HuH-7.5 (cell line): ENCODE data around the gene MAPRE3.
"Not testable (repeated sequence)": the region's sequence is repeated elsewhere in the genome, so short reads cannot be mapped to it uniquely, and the experiment has no call there.

Experiments used
- DNase-seq: peaks from one replicate; pipeline ENCODE4 v3.0.0; 2011; ENCODE audit warnings: low spot score

The MAPRE3 gene

GRCh38 chr2:26970244-26970927, at the start of gene MAPRE3:
Gene MAPRE3 (plus strand): TSS chr2:26970637. CDS start chr2:27022219, 51,582 bp downstream.
- DNase-seq, result peak; percentile 84

GRCh38 chr2:26921323-26921722, 49.1 kb upstream of the MAPRE3 start:
- DNase-seq, result no peak

- peak; percentile 68 for DNase-seq
Measured at GRCh38 chr2:26922405-26923188, 47.8 kb upstream of the MAPRE3 start.

GRCh38 chr2:26923189-26923466, 47.3 kb upstream of the MAPRE3 start:
- not testable (repeated sequence) for DNase-seq

DNA sequence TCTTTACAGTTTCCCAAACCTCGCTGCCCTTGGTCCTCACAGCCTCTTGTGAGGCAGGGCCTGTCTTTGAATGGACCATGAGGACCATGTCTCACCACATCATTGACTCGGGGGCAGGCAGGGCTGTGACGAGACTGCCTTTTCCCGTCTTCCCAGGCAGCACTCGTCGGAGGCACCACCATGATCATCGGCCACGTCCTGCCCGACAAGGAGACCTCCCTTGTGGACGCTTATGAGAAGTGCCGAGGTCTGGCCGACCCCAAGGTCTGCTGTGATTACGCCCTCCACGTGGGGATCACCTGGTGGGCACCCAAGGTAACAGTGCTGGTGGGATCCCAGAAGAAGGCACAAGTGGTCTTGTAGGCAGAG, 45.7 kb upstream of the MAPRE3 start:
- DNase-seq, result no peak

GRCh38 chr2:26925100-26925791, 45.2 kb upstream of the MAPRE3 start:
- peak; percentile 38 for DNase-seq

DNA sequence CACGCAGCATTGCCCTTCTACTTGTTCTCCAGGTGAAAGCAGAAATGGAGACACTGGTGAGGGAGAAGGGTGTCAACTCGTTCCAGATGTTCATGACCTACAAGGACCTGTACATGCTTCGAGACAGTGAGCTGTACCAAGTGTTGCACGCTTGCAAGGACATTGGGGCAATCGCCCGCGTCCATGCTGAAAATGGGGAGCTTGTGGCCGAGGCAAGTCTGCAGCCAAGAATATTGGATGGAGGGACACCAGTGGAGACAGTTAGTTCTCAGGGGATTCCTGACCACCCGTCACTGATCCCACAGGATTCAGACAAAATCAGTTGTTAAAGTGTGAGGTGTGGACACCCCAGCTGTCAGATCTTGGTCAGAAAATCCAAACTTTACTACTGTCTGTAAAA, 43.2 kb upstream of the MAPRE3 start:
- no peak for DNase-seq

DNA sequence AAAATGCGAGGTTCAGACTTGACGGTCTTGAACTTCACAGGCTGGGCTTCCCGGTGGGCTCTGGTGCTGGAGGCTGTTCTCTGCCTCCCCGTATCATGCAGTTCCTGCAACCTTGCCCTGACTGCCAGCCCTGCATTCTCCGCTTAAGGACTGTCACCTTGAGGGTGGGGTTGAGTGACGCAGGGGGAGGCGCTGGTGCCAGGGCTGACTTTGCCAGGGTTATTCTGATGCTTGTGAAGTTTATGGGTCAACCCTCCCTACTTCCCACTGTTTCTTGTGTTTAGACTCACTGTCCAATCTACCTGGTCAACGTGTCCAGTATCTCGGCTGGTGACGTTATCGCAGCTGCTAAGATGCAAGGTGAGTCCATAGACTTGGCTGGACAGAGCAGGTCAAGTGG, 37.5 kb upstream of the MAPRE3 start:
- DNase-seq, result no peak

DNA sequence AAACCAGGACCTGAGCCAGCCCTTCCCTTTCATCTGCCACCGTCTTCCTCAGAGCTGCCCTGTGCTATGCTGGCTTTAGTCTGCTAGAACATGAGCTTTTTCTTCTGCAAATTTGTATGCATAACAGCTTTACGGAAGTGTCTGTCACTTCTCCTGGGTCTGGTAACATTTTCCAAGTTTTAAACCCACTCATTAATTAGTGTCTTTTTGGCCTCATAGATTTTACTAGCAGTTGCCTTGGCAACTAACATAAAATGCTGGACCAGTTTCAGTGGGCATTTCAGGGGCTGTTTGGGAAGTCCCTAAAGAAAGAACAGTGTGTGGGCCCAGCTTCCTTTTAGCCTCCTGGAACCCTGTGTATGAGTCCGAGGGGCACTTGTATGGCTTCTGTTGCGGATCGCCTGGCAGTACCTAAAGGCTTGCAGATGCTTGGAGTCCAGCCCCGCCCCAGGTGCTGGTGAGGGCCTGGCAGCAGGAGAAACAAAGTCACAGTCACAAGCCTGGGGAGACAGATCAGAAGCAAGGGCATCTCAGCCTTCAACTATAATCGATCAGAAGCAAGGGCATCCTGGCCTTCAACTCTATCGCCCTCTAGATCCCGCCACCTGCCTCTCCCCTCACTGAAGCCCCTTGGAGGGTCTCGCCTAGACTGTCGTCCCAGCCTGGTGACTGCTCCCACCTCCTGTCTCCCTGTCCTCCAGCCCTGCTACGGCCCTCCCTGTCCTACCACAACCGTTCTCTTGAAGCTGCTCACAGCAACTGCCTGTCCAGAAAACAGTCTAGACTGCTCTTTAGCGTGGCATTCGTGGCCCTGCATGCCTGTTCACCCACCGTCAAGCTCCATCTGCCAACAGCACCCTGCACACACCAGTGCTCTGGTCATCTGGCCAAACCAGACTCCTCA, 36.8 kb upstream of the MAPRE3 start:
- DNase-seq, result no peak

DNA sequence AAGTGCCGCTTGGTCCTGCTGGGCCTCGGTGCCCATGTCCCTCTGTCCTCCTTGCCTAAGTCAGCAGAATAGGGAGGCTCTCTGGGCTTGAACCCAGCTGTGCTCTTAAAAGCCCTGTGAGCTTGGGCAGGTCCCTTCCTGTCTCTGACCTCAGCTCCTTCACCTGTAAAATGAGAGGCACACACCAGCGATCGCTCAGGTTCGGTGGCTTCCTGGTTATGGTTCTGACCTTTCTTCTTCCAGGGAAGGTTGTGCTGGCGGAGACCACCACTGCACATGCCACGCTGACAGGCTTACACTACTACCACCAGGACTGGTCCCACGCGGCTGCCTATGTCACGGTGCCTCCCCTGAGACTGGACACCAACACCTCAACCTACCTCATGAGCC, 36.1 kb upstream of the MAPRE3 start:
- no peak for DNase-seq

- no peak for DNase-seq
Measured at GRCh38 chr2:26934985-26935384, 35.5 kb upstream of the MAPRE3 start.

DNA sequence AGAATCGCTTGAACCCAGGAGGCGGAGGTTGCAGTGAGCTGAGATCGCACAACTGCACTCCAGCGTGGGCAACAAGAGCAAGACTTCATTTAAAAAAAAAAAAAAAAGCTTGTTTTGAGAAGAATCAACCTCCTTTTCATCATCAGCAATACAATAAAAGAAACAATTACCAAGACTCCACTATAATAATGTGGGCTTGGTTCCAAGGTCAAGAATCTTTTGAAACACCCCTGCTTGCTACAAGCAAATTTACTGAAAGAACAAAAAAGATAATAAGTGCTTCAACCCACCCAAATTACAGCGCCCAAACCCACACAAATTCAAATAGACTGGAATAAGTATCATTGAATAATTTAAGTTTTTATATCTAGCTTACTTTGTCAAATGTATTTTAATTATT, 33.6 kb upstream of the MAPRE3 start:
- DNase-seq, result no peak

DNA sequence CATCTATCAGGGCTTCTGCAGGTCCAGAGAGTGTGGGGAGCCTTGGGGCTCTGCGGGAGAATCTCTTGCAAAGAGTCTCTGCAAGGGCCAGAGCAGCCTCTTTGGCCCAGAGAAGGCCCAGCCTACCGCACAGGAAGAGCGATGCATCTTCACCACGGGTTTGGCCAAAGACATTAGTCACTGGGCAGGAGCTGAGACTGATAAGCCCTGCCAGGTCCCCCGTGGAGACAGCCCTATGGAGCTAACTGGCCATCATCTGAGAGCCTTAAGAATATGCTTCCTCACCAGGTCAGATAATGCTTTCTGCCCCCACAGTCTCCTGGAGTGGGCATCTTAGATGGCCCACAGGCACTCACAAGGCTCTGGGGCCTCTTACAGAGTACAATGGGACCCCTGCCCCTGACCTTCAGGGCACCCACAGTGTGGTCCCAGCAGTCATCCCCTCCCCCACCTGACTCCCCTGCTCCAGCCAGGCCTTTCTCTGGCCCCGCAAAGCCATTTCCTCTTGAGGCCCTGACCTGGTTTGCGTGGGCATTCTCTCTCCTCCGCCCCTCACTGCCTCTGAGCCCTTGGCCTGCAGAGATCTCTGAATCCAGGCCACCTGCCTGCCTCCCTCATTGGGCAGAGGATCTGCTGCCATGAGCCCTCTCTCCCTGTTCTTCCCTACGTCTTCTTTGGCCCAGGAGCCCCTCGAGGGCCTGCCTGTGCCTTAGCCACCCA, 31.9 kb upstream of the MAPRE3 start:
- no peak for DNase-seq

DNA sequence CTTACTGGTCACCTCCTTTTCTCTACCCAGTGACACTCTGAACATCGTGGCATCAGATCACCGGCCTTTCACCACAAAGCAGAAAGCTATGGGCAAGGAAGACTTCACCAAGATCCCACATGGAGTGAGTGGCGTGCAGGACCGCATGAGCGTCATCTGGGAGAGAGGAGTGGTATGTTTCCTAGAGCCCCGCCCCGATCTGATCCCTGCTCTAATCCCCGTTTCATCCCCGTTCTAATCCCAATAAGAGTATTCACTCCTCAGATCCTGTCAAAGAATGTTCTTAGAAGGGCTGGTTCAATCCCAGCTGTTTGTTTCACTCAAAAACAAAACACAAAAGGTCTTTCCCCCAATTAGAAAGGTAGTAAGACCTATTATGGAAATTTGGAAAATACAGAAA, 30.4 kb upstream of the MAPRE3 start:
- no peak for DNase-seq

DNA sequence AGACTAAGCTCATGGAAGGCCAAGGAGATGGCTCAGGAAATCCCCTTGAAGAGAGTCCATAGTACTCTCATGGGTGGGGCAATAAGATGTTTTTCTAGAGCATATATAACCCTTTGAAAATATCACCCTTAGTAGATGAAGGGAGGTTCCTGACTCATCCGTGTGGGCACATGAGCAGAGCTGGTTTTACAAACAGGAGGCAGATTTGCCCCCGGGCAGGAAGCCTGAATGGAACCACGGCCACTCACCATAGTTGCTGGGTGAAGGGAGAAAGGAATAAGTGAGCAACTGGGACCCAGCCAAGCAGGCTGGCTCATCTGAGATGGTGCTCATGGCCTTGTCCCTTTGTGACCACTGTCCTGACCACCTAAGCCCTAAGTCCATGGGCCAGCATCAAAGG, 29.0 kb upstream of the MAPRE3 start:
- no peak for DNase-seq

DNA sequence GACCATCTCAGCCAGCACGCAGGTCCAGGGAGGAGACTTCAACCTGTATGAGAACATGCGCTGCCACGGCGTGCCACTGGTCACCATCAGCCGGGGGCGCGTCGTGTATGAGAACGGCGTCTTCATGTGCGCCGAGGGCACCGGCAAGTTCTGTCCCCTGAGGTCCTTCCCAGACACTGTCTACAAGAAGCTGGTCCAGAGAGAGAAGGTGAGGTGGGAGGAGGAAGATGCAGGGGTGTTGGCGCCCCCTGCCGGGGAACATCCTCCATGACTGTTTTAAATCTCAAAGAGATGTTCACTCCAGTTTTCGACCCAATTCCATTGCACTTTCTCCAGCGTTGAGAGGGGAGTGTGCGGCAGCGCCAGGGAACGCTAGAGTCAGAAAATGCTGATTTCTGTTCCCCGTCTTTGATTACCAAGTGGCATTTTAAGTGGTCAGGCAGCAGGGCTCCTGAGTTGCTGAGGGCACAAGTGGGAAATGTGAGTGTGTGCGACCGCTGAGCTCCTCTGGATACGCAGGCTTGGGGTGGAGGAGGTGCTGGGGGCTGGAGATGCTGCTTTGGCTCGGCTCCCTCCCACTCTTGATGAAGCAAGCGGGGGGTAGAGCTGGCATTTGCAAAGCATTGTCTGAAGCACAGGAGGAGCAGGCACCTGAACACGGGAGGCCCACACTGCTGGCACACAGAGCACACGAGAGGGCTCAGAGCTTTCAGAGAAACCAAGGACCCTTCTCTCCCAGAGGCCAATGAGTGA, 27.7 kb upstream of the MAPRE3 start:
- DNase-seq, result peak; percentile 79

DNA sequence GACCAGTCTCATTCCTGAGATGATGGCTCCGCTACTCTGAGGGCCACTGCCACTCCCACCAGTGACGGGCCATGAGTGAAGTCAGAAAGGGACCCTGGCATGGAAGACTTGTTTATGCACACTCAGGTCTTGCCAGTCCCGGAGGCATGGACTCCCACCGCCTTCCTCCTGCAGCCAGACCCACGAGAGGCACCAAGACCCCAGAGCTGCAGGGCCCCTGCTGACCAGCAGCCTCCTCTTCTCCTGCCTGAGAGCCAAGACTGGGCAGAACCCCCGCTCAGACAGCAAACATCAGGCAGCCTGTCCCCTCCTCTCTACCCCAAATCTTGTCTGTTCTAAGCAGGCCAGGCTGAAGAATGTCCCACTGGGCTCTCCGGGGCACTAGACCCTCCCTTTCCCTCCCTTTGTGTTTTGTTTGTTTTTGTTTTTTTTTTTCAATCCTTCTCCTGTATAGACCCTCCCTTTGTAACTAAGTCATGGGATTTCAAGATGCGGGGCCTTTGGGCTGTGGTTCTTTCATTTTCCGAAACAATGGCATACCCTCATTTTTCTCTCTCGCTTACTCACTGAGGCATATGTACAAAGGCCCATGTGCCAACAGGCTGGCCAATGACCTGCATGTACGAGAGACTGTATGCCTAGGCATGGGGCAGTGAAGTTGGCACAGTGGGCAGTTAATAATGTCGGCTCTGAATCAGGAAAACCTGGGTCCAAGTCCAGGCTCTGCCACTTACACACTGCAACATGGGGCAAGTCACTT, 24.3 kb upstream of the MAPRE3 start:
- no peak for DNase-seq

GRCh38 chr2:26946841-26947784, 23.3 kb upstream of the MAPRE3 start:
- DNase-seq, result no peak

- DNase-seq, result no peak
Measured at GRCh38 chr2:26948800-26949199, 21.6 kb upstream of the MAPRE3 start.
